ENCODE results near the gene MYF5.
"Not testable (repeated sequence)": the region's sequence is repeated elsewhere in the genome, so short reads cannot be mapped to it uniquely, and the experiment has no call there.

The MYF5 gene

GRCh38 chr12:80716696-80717469 is at the start of gene MYF5:
Gene MYF5, plus strand, starts transcription at chr12:80716912. Its CDS starts 152 bp downstream, at chr12:80717064.
- in situ Hi-C loops (cut with MboI; ENCODE audit: low sequenced_read_pairs), result no loop called here

- in situ Hi-C loops (cut with MboI; ENCODE audit: low sequenced_read_pairs), result no loop called here
Observed at GRCh38 chr12:80670214-80670613, 46.5 kb upstream of the MYF5 start.

GRCh38 chr12:80676042-80676636 is 40.6 kb upstream of the MYF5 start:
- in situ Hi-C loops (cut with MboI; ENCODE audit: low sequenced_read_pairs), result not testable (repeated sequence)

- in situ Hi-C loops (cut with MboI; ENCODE audit: low sequenced_read_pairs), result no loop called here
Observed at GRCh38 chr12:80676856-80677255, 39.9 kb upstream of the MYF5 start.

GRCh38 chr12:80677994-80678393 is 38.7 kb upstream of the MYF5 start:
- in situ Hi-C loops (cut with MboI; ENCODE audit: low sequenced_read_pairs), result no loop called here

GRCh38 chr12:80679346-80680131 is 37.2 kb upstream of the MYF5 start:
- in situ Hi-C loops (cut with MboI; ENCODE audit: low sequenced_read_pairs), result no loop called here

- in situ Hi-C loops (cut with MboI; ENCODE audit: low sequenced_read_pairs), result no loop called here
Observed at GRCh38 chr12:80681287-80681686, 35.4 kb upstream of the MYF5 start.

- in situ Hi-C loops (cut with MboI; ENCODE audit: low sequenced_read_pairs), result no loop called here
Observed at GRCh38 chr12:80681786-80682185, 34.9 kb upstream of the MYF5 start.

- in situ Hi-C loops (cut with MboI; ENCODE audit: low sequenced_read_pairs), result no loop called here
Observed at GRCh38 chr12:80684077-80684495, 32.6 kb upstream of the MYF5 start.

- in situ Hi-C loops (cut with MboI; ENCODE audit: low sequenced_read_pairs), result no loop called here
Observed at GRCh38 chr12:80690090-80690489, 26.6 kb upstream of the MYF5 start.

- in situ Hi-C loops (cut with MboI; ENCODE audit: low sequenced_read_pairs), result no loop called here
Observed at GRCh38 chr12:80690513-80690912, 26.2 kb upstream of the MYF5 start.

GRCh38 chr12:80692114-80692513 is 24.6 kb upstream of the MYF5 start:
- in situ Hi-C loops (cut with MboI; ENCODE audit: low sequenced_read_pairs), result no loop called here

- in situ Hi-C loops (cut with MboI; ENCODE audit: low sequenced_read_pairs), result no loop called here
Observed at GRCh38 chr12:80697270-80697887, 19.3 kb upstream of the MYF5 start.

GRCh38 chr12:80698256-80698655 is 18.5 kb upstream of the MYF5 start:
- in situ Hi-C loops (cut with MboI; ENCODE audit: low sequenced_read_pairs), result no loop called here

- in situ Hi-C loops (cut with MboI; ENCODE audit: low sequenced_read_pairs), result no loop called here
Observed at GRCh38 chr12:80698847-80699542, 17.7 kb upstream of the MYF5 start.

GRCh38 chr12:80700327-80700726 is 16.4 kb upstream of the MYF5 start:
- in situ Hi-C loops (cut with MboI; ENCODE audit: low sequenced_read_pairs), result no loop called here

- in situ Hi-C loops (cut with MboI; ENCODE audit: low sequenced_read_pairs), result no loop called here
Observed at GRCh38 chr12:80701388-80701787, 15.3 kb upstream of the MYF5 start.

- in situ Hi-C loops (cut with MboI; ENCODE audit: low sequenced_read_pairs), result no loop called here
Observed at GRCh38 chr12:80702889-80703805, 13.6 kb upstream of the MYF5 start.

- in situ Hi-C loops (cut with MboI; ENCODE audit: low sequenced_read_pairs), result no loop called here
Observed at GRCh38 chr12:80704420-80704819, 12.3 kb upstream of the MYF5 start.

Measured in HL-60/S4 treated with retinoic acid at 250 ng/mL for 4 days and 3 days (cell line).